ENCODE data around the gene C17orf58.
"Not testable (repeated sequence)": the region's sequence is repeated elsewhere in the genome, so short reads cannot be mapped to it uniquely, and the experiment has no call there.

GRCh38 chr17:68020791-68021190 lies 24.5 kb upstream of the C17orf58 start:
- not testable (repeated sequence) for TF ChIP-seq CTCF, POLR2A, POLR2AphosphoS5, EP300 (IDR thresholded peaks at IDR 0.05)

All from sigmoid colon (tissue), 4 donors.